Measurements from ENCODE around the gene TIFAB.

DNA sequence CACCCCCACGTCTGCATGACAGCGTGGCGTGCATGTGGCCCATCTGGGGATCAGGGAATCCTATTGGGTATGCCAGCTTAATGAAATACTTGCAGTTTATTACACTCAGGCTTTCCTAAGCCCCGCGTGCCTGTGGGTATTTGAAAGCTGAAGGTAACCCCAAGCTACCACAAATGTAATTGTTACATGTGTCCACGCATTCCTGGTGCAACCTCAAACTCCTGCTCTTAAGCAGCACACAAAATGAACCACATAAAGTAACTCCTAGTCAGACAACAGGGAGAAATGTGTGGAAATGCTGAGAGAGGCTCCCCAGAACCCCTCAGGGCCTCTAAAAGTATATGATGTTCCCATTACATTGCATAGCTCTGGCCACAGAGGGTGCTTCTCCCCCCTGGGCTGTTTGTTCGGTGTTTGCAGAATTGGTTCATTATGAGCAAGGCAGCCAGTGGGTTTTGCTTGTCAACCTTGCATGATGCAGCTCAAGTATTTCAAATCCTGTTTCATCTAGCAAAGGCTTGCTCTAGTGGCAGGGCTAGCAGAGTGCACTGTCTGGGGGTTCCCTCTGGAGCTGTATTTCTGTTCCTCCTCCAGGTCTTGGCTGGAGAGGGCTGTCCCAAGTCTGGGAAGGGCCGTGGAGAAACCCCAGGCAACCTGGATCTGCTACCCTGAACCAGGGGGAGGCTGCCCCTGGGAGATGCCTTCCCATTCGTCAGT, 3.2 kb downstream of the TIFAB start:
- TF ChIP-seq CTCF (IDR thresholded peaks at IDR 0.05) (no peak), POLR2A (IDR thresholded peaks at IDR 0.05) (no peak)

Measured in thyroid gland (tissue), 4 donors.